GM12892 (cell line): ENCODE measurements around the gene DIAPH1.

Experiments
- POLR2AphosphoS5 ChIP-seq: IDR thresholded peaks from 2 replicates; pipeline ENCODE4 v1.6.1; 2011; ENCODE audit warnings: low read depth, low read length, control low read depth
- TAF1 ChIP-seq: IDR thresholded peaks from 2 replicates; pipeline ENCODE4 v1.6.1; 2011; ENCODE audit warnings: low read depth, mild to moderate bottlenecking, control low read depth, low read length, borderline replicate concordance

- TF ChIP-seq TAF1 (no peak), POLR2AphosphoS5 (no peak)
Observed at GRCh38 chr5:141609044-141609443, 9.8 kb downstream of the DIAPH1 start.
